ENCODE results near the gene TRIM60. TPM values are rescaled to one million over a fixed set of nuclear protein-coding genes. Genes with fewer than 3 reads are reported as not detected.
"Not testable (repeated sequence)": the region's sequence is repeated elsewhere in the genome, so short reads cannot be mapped to it uniquely, and the experiment has no call there.

Gene TRIM60
- total RNA-seq, 2 donors from 2014 or later = not detected

- 46 to 77% methylated on average over 2 of the region's 2 CpGs for WGBS, 2 donors
- Histone ChIP-seq H3K27ac (no peak overlapping the region), H3K27me3 (no peaks in the 10 kb centered on the region), H3K4me3 (no peak overlapping the region), H3K36me3 (replicated peaks in 1 of 2; ENCODE audit: insufficient read depth in 1 of 2, low read depth in 2 of 2) (no peaks in the 10 kb centered on the region), H3K9me3 (no peaks in the 10 kb centered on the region), H3K4me1 (no peaks in the 10 kb centered on the region)
- DNase-seq (no peak), ATAC-seq (no peak)
- intact Hi-C loops (cut with DNase I) = no loop called here
- TF ChIP-seq POLR2A (IDR thresholded peaks at IDR 0.05) (no peak), CTCF (IDR thresholded peaks at IDR 0.05) (no peak)
Observed at GRCh38 chr4:165058666-165059065, 26.9 kb downstream of the TRIM60 start.

DNA sequence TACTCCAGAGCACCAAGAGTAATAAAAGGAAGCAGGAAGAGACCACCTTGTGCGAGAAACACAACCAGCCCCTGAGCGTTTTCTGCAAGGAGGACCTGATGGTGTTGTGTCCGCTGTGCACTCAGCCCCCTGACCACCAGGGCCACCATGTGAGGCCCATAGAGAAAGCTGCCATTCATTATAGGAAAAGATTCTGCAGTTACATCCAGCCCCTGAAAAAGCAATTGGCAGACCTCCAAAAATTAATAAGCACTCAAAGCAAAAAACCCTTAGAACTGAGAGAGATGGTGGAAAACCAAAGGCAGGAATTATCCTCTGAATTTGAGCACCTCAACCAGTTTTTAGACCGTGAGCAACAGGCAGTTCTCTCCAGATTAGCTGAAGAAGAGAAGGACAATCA lies 27.6 kb downstream of the TRIM60 start:
- Histone ChIP-seq H3K9me3 (no peaks in the 10 kb centered on the region), H3K4me1 (no peaks in the 10 kb centered on the region), H3K4me3 (no peak overlapping the region), H3K36me3 (replicated peaks in 1 of 2; ENCODE audit: insufficient read depth in 1 of 2, low read depth in 2 of 2) (no peaks in the 10 kb centered on the region), H3K27me3 (no peaks in the 10 kb centered on the region), H3K27ac (no peak overlapping the region)
- ATAC-seq (no peak), DNase-seq (no peak)
- intact Hi-C loops (cut with DNase I) = no loop called here
- WGBS, 2 donors = 77 to 85% methylated on average over 4 of the region's 4 CpGs
- TF ChIP-seq CTCF (IDR thresholded peaks at IDR 0.05) (no peak), POLR2A (IDR thresholded peaks at IDR 0.05) (no peak)

GRCh38 chr4:165060938-165061337 lies 29.1 kb downstream of the TRIM60 start:
- Histone ChIP-seq H3K36me3 (replicated peaks in 1 of 2; ENCODE audit: insufficient read depth in 1 of 2, low read depth in 2 of 2) (no peaks in the 10 kb centered on the region), H3K4me1 (no peaks in the 10 kb centered on the region), H3K9me3 (no peaks in the 10 kb centered on the region), H3K27ac (no peak overlapping the region), H3K27me3 (no peaks in the 10 kb centered on the region), H3K4me3 (no peak overlapping the region)
- DNase-seq = no peak
- WGBS, 2 donors = 25 to 50% methylated on average over 1 of the region's 1 CpG
- TF ChIP-seq CTCF (IDR thresholded peaks at IDR 0.05) (no peak), POLR2A (IDR thresholded peaks at IDR 0.05) (no peak)
- intact Hi-C loops (cut with DNase I) = no loop called here
- no peak for ATAC-seq

GRCh38 chr4:165070560-165070959 lies 38.8 kb downstream of the TRIM60 start:
- Histone ChIP-seq H3K4me1 (no peaks in the 10 kb centered on the region), H3K4me3 (no peak overlapping the region), H3K9me3 (no peaks in the 10 kb centered on the region), H3K27me3 (no peaks in the 10 kb centered on the region), H3K36me3 (replicated peaks in 1 of 2; ENCODE audit: insufficient read depth in 1 of 2, low read depth in 2 of 2) (no peaks in the 10 kb centered on the region), H3K27ac (no peak overlapping the region)
- TF ChIP-seq POLR2A (IDR thresholded peaks at IDR 0.05) (no peak), CTCF (IDR thresholded peaks at IDR 0.05) (no peak)
- DNase-seq = no peak
- WGBS, 2 donors = 30 to 31% methylated on average over 1 of the region's 1 CpG
- intact Hi-C loops (cut with DNase I) = no loop called here
- ATAC-seq = no peak

DNA sequence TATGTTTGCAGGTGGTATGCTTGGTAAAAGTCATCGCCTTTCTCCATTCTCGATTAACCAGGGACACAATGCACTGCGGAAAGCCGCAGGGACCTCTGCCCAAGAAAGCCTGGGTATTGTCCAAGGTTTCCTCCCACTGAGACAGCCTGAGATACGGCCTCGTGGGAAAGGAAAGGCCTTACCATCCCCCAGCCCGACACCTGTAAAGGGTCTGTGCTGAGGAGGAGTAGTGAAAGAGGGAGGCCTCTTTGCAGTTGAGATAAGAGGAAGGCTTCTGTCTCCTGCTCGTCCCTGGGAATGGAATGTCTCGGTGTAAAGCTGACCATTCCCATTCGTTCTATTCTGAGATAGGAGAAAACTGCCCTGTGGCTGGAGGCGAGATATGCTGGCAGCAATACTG lies 41.5 kb downstream of the TRIM60 start:
- H3K27ac ChIP-seq; H3K36me3 ChIP-seq (replicated peaks in 1 of 2; ENCODE audit: insufficient read depth in 1 of 2, low read depth in 2 of 2); H3K27me3 ChIP-seq; H3K4me1 ChIP-seq; intact Hi-C loops (cut with DNase I); DNase-seq; ATAC-seq; H3K9me3 ChIP-seq; H3K4me3 ChIP-seq: not testable (repeated sequence)
- WGBS, 2 donors = 24 to 45% methylated on average over 11 of the region's 11 CpGs
